Measurements from ENCODE around the gene TMED9. TPM values are rescaled to one million over a fixed set of nuclear protein-coding genes. Genes with fewer than 3 reads are reported as not detected.

The TMED9 gene
- 10 to 100 TPM; 39.6 to 65.6 (median 52.5) TPM for total RNA-seq

DNA sequence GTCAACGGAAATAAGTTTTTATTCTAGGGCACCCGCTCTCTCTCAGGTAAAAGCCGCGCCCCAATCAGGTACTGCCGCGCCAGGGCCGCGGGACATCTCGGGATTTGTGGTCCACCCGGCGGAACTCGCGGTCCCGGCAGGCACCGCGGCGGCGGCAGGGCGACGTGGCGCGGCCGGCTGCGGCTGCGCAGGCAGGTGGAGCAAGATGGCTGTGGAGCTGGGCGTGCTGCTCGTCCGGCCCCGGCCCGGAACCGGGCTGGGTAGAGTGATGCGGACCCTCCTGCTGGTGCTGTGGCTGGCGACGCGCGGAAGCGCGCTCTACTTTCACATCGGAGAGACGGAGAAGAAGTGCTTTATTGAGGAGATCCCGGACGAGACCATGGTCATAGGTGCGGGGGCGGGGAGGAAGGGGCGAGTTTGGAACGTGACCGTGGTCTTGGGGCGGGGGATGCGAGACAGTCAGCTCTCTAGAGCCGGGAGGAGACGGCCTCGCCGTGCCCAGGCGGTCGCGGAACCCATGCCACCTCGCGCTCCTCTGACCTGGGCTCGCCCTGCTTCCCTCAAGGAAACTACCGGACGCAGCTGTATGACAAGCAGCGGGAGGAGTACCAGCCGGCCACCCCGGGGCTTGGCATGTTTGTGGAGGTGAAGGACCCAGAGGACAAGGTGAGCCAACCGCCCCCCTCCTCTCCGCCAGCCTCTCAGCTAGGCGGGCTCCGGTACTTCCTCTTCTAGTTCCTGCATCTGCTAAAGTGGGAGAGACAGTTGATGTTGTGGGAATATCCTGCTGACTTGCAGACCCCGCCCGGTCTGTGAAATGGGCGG, at the start of gene TMED9:
Gene TMED9 (plus strand): TSS at position 194 of the 825 bp plus-strand sequence. CDS start 12 bp downstream, at position 206.
- Histone ChIP-seq H3K4me1 (peaks cover 0 to 10% (median 0%) of the 10 kb centered on the region in 4 donors), H3K27me3 (no peaks in the 10 kb centered on the region), H3K36me3 (peaks cover 0 to 33% (median 0%) of the 10 kb centered on the region in 3 donors), H3K9me3 (no peaks in the 10 kb centered on the region), H3K4me3 (peak within 1 kb of the TSS; percentile 75 to 99 (median 94)), H3K27ac (peak within 1 kb of the TSS; percentile 74 to 88 (median 84))
- peak; percentile 83 to 94 (median 93) for DNase-seq
- TF ChIP-seq, protein P1, sequence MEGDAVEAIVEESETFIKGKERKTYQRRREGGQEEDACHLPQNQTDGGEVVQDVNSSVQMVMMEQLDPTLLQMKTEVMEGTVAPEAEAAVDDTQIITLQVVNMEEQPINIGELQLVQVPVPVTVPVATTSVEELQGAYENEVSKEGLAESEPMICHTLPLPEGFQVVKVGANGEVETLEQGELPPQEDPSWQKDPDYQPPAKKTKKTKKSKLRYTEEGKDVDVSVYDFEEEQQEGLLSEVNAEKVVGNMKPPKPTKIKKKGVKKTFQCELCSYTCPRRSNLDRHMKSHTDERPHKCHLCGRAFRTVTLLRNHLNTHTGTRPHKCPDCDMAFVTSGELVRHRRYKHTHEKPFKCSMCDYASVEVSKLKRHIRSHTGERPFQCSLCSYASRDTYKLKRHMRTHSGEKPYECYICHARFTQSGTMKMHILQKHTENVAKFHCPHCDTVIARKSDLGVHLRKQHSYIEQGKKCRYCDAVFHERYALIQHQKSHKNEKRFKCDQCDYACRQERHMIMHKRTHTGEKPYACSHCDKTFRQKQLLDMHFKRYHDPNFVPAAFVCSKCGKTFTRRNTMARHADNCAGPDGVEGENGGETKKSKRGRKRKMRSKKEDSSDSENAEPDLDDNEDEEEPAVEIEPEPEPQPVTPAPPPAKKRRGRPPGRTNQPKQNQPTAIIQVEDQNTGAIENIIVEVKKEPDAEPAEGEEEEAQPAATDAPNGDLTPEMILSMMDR (IDR thresholded peaks at IDR 0.05): peak in 5 of 6 experiments; percentile 14 to 39 (median 34)
- peak; percentile 82 to 93 for TF ChIP-seq POLR2A (IDR thresholded peaks at IDR 0.05)

DNA sequence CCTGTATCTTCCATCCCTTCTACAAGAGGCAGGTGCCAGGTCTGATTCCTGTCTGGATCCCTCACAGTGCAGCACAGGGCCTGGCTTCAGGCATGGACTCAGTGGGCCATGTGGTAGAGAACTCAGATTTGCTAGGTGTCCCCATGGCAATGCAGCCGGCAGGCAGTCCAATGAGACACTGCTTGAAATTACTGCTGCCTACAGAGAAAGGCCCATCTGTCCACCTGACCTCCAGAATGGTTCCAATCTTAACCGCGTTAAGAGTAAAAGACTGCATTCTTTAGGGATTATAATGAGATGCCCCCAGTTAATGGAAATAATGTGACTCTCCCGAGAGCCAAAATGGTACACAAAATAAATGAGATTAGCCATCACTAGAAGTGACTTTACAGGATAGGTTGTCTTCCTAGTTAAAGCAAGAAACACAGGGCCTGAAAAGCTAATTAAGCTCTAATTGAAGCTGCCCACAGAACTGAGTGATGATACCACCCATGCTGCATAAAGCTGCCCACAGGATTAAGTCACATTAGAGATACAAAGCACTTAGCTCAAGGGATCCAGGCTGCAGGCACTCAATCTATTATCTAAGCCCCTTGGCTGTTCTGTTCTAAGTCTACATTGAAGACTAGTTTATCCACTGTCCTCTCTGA, 49.1 kb upstream of the TMED9 start:
- Histone ChIP-seq H3K4me3 (no peak overlapping the region), H3K9me3 (no peaks in the 10 kb centered on the region), H3K27ac (no peak overlapping the region), H3K4me1 (peaks cover 0 to 20% (median 0%) of the 10 kb centered on the region in 4 donors), H3K27me3 (no peaks in the 10 kb centered on the region), H3K36me3 (peaks cover 0 to 10% (median 0%) of the 10 kb centered on the region in 3 donors)
- DNase-seq: no peak
- no peak for TF ChIP-seq POLR2A (IDR thresholded peaks at IDR 0.05)
- TF ChIP-seq, protein P1 (IDR thresholded peaks at IDR 0.05): no peak

GRCh38 chr5:177545487-177546257, 46.3 kb upstream of the TMED9 start:
- DNase-seq: peak in 1 of 3 donors; percentile 76
- Histone ChIP-seq H3K27me3 (no peaks in the 10 kb centered on the region), H3K4me1 (peaks cover 0 to 18% (median 0%) of the 10 kb centered on the region in 4 donors), H3K4me3 (no peak overlapping the region), H3K9me3 (no peaks in the 10 kb centered on the region), H3K36me3 (no peaks in the 10 kb centered on the region), H3K27ac (peak overlapping the region; percentile 33 to 80 (median 68))
- TF ChIP-seq, protein P1 (IDR thresholded peaks at IDR 0.05): no peak
- TF ChIP-seq POLR2A (IDR thresholded peaks at IDR 0.05): no peak

- DNase-seq: no peak
- TF ChIP-seq, protein P1 (IDR thresholded peaks at IDR 0.05): no peak
- no peak for TF ChIP-seq POLR2A (IDR thresholded peaks at IDR 0.05)
- H3K4me1 ChIP-seq: peaks cover 0 to 18% (median 0%) of the 10 kb centered on the region in 4 donors
- H3K9me3 ChIP-seq: no peaks in the 10 kb centered on the region
- H3K27ac ChIP-seq: peak overlapping the region; percentile 33 to 80 (median 68)
- H3K36me3 ChIP-seq: peaks cover 0 to under 1% (median 0%) of the 10 kb centered on the region in 3 donors
- no peak overlapping the region for H3K4me3 ChIP-seq
- no peaks in the 10 kb centered on the region for H3K27me3 ChIP-seq
Observed at GRCh38 chr5:177546258-177546741, 45.7 kb upstream of the TMED9 start.

DNA sequence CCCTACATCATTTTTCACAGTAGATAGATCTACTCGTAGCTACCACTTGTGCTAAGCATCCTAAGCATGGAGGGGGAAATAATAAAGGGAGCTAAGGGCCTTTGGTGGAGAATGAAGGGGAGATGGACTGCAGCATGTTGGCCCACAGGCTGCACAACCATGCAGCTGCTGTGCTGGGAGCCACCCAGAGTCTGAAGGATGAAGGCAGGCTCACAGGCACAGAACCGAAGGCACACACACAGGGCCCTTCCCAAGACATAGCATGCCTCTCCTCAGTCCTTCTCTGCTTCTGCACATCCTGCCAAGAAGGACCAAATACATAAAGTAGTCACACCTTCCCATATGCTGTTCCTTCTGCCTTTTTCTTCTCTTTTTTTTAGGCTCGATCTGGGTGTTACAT, 44.3 kb upstream of the TMED9 start:
- Histone ChIP-seq H3K4me1 (peaks cover 0 to 24% (median under 1%) of the 10 kb centered on the region in 4 donors), H3K27me3 (no peaks in the 10 kb centered on the region), H3K9me3 (no peaks in the 10 kb centered on the region), H3K27ac (no peak overlapping the region), H3K4me3 (no peak overlapping the region), H3K36me3 (peaks cover 0 to 12% (median 0%) of the 10 kb centered on the region in 3 donors)
- no peak for DNase-seq
- TF ChIP-seq, protein P1 (IDR thresholded peaks at IDR 0.05): no peak
- TF ChIP-seq POLR2A (IDR thresholded peaks at IDR 0.05): no peak
